Upper lobe of left lung (tissue), 4 donors: ENCODE results near the gene NINJ2.

Source experiments
- EP300 ChIP-seq, 4 donors: sonication (generic); formaldehyde crosslinking; IDR thresholded peaks; one replicate each; pipeline ENCODE4 v1.5.1; 2017; ENCODE audit warnings: antibody characterized with exemption in 4 of 4, control low read depth in 2 of 4
- POLR2A ChIP-seq, 4 donors: fragments of 450-650 bp; IDR thresholded peaks; one replicate each; pipeline ENCODE4 v1.5.1; 2016 to 2017; ENCODE audit warnings: antibody characterized with exemption in 4 of 4, mild to moderate bottlenecking in 2 of 4
- POLR2AphosphoS5 ChIP-seq, 2 donors: sonication (generic); formaldehyde crosslinking; IDR thresholded peaks; one replicate each; pipeline ENCODE4 v1.5.1; 2017; ENCODE audit warnings: antibody characterized with exemption in 2 of 2
- TF ChIP-seq, protein P1 (sequence below), 6 experiments: fragments of 450-650 bp in 4 of 6; fragments of 200-600 bp in 2 of 6; sonication (generic) in 2 of 6; IDR thresholded peaks; one replicate each; pipeline ENCODE4 v1.5.1; 2016 to 2019; ENCODE audit warnings: antibody characterized with exemption in 6 of 6

DNA sequence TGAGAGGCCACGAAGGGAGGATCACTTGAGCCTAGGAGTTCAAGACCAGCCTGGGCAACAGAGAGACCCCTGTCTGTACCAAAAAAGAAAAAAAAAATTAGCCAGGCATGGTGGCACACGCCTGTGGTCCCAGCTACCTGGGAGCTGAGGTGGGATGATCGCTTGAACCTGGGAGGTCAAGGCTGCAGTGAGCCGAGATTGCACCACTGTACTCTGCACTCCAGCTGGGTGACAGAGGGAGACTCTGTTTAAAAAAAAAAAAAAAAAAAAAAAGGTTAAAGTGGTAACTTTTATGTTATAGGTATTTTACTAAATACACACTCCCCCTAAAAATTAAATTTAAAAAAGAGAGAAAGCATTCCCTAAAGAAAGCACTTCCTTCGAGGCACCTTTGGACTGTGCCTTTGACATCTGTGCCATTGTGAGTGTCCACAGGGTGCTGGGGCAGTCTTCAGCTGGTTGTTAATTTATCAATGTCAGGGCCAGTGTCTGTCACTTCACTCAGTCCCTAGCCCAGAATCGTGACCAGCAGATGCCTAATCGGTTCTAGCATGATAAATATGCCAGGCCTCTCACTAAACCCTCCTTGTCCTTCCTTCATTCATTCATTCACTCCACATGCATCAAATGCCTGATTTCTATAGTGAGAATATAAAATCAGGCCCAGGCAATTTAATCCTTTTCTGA is 140.4 kb downstream of the NINJ2 start:
- TF ChIP-seq, protein P1, sequence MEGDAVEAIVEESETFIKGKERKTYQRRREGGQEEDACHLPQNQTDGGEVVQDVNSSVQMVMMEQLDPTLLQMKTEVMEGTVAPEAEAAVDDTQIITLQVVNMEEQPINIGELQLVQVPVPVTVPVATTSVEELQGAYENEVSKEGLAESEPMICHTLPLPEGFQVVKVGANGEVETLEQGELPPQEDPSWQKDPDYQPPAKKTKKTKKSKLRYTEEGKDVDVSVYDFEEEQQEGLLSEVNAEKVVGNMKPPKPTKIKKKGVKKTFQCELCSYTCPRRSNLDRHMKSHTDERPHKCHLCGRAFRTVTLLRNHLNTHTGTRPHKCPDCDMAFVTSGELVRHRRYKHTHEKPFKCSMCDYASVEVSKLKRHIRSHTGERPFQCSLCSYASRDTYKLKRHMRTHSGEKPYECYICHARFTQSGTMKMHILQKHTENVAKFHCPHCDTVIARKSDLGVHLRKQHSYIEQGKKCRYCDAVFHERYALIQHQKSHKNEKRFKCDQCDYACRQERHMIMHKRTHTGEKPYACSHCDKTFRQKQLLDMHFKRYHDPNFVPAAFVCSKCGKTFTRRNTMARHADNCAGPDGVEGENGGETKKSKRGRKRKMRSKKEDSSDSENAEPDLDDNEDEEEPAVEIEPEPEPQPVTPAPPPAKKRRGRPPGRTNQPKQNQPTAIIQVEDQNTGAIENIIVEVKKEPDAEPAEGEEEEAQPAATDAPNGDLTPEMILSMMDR (IDR thresholded peaks at IDR 0.05) = no peak
- TF ChIP-seq POLR2AphosphoS5 (IDR thresholded peaks at IDR 0.05) (no peak), POLR2A (IDR thresholded peaks at IDR 0.05) (no peak), EP300 (IDR thresholded peaks at IDR 0.05) (no peak)
